8988T (cell line): ENCODE measurements around the gene RAPGEF3.

Experiments
- DNase-seq: peaks from one replicate; pipeline ENCODE4 v3.0.0; 2011

The RAPGEF3 gene

GRCh38 chr12:47741340-47741703 is 17.4 kb downstream of the RAPGEF3 start:
- no peak for DNase-seq

- DNase-seq = no peak
These were observed 17.9 kb downstream of the RAPGEF3 start for GRCh38 chr12:47740606-47741339.

- no peak for DNase-seq
These were observed 18.7 kb downstream of the RAPGEF3 start for GRCh38 chr12:47739979-47740378.

GRCh38 chr12:47739297-47739696 is 19.4 kb downstream of the RAPGEF3 start:
- no peak for DNase-seq

- DNase-seq = no peak
These were observed 20.6 kb downstream of the RAPGEF3 start for GRCh38 chr12:47737936-47738594.

DNA sequence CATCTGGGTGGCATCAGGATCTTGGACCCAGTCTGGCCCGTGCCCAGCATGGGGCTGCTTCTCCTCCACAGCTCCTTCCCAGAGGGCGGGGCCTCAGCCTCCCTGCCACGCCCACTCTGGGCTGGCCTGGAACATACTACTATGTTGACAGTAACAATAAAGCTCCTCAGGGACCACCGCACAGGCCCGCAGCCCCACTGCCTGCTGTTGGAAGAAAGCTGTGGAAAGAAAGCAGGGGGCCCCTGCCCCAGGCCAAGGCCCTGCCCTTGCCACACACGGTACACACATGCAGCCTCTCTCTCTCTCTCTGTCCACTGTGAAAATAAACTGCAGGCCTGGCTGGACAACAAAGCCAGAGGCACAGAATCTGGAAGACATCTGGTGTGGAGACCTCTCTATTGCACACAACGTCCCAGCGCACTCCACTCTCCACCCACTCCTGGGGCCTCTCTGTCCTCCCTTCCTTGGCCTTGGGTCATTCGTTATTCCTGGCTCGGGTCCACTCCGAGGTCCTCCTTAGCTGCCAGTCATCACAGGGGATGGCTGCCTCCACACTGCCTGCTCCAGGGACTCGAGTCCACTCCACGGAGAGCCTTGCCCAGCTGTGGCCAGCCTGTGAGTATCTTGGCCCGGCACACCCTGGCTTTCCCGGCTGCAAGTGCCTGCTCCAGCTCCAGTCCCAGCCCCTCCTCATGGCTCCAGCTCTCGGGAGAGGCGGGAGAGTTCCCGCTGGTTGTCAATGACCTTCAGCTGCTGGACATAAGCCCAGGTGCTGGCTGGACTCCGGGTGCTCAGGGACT is 21.6 kb downstream of the RAPGEF3 start:
- DNase-seq = no peak

- DNase-seq = no peak
These were observed 22.5 kb downstream of the RAPGEF3 start for GRCh38 chr12:47736216-47736615.

- DNase-seq = no peak
These were observed 23.0 kb downstream of the RAPGEF3 start for GRCh38 chr12:47735649-47736048.

DNA sequence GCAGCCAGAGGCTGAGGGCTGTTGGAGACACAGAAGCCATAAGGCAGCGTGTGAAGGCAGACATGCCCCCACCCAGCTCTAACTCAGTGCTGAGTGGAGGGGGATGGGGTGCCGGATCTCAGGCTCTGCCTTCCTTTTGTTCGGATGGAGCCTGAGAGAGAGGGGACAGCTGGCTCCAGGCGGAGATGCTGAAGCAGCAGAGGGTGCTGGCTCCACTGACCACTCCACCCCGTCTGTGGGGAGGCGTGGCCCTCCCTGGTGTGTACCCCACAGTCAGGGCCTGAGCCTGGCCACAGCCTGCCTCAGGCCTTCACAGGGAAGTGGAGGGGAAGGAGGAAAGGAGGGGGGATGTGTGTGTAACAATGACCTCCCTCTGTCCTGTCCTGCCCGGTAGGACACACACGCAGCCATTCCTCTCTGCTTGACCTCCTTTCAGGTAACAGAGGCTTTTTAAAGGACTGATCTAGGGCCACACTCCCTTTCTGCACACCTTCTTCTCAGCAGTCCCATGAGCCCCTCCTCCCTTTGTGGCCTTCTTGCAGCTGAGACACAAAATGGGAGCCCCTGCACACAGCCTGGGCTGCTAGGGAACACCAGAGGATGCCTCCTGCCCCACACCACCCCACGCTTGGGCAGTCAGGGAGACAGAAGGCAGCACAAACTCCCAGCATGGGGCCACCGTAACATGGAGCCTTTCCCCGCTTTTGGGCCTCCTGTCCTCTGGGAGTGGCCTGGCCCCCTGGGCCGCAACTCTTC is 23.8 kb downstream of the RAPGEF3 start:
- no peak for DNase-seq

GRCh38 chr12:47733142-47733541 is 25.5 kb downstream of the RAPGEF3 start:
- DNase-seq = no peak

DNA sequence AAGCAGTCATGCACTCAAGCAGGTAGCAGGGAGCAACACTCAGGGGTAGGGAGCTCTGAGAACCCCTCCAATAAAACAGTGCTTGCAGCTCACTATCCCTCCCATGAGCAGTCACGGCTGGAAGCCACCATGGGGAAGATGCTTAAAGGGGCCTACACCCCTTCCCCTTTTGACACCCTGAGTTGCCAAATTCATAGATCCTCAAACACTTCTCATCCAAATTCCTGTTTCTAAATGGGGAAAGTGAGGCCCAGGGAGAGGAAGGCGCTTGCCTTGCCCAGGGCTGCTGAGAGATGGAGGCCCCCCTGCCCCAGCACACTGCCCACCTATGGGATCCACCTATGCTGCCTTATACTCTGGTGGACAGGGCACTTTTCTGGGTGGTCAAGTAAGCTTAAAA is 26.2 kb downstream of the RAPGEF3 start:
- no peak for DNase-seq

GRCh38 chr12:47731723-47732122 is 27.0 kb downstream of the RAPGEF3 start:
- no peak for DNase-seq

DNA sequence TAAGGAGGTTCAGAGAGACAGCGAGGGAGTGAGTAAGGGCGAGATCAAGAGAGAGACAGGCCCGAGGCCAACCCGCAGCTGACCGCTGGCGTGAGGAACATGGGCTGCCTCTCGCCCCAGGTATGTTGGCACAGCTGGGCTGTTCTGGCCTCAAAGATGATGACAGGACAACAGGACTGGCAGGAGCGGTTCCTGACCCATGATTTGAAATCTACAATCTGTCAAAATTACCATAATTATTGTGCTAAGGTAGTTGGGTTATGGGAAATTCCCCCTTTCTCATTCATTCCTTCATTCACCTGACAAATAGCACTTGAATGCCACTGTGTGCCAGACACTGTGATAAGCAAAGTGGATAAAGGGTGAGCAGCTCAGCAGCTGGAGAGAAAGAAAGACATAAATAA is 28.3 kb downstream of the RAPGEF3 start:
- DNase-seq = no peak

GRCh38 chr12:47729233-47729632 is 29.4 kb downstream of the RAPGEF3 start:
- no peak for DNase-seq

DNA sequence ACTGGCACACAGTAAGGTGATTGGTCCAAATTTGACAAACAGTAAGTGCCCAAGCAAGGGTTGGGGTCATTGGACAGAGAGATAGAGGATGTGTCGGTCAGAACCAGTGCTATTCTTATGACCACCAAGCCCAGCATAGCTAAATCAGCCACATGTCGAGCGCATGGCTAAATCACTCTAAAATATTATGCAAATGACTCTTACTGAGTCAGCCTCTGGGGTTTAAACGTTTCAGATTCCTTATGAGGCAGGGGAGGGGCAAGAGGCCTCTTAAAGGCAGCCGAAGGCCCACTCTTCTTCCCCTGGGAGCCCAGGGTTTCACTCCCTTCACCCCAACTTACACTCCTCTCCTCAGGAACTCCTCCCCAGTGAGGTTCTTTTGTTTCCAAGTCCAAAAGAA is 32.8 kb downstream of the RAPGEF3 start:
- DNase-seq = no peak

DNA sequence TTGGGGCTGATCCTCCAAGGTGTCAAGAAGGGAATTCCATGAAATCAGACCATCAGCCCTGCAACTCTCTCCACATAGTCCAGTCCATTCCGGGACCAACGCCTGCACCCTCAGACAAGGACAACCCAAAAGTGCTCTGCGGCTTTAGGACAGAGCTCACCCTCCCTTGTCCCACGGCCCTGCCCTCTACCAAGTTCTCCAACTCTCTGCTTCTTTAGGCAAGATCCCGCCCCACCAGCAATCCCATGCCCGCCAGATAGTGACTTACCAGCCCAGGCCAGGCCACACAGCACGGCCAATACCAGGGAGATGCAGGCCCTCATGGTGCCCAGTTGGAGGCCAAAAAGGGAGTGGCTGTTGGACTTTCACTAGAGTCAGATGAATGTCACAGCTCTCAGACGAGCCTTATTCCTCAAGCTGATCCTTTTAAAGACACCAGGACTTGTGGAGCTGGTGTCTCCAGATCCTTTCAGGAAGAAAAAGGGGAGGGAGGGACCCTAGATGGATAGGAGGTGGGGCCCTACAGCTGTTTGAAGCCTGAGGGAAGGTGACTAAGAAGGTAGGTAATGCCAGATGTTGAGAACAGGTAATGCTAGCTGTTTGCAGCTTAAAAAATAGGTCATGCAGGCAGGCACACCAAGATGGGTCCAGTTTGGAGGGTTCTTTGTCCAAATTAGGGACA is 33.4 kb downstream of the RAPGEF3 start, which contains the start of gene ENDOU:
Gene ENDOU (minus strand): TSS at position 400 of the 682 bp plus-strand sequence. CDS start 77 bp downstream, at position 323.
- DNase-seq = no peak

GRCh38 chr12:47722941-47723631 is 35.6 kb downstream of the RAPGEF3 start:
- no peak for DNase-seq

DNA sequence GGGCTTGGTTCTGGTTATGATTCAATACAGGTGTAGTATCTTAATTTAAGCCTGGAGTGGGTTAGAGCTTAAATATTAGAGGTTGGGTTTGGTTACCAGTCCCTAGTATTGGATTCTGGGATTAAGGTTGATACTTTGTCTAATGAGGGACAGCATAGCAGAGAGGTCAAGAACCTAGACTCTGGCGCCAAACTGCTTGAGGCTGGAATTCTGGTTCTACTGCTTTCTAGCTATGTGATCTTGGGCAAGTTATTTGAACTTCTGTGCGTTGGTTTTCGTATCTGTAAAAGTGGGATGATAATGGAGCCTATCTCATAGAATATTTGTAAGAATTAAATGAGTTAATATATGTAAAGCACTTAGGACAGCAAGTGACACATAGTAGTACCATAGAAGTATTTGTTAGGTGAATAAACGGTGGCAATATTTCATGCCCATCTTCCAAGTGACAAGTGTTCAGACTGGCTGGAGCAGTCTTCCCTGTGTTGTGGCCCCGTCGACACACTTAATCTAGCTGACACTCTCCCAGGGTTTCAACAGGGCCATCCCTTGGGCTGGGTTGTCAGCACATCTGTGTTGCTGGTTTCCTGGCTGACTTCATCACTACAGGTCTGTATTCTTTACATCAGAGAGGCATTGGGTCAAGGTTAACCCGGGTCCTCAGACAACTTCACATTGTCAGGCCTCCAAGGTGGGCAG is 36.4 kb downstream of the RAPGEF3 start:
- DNase-seq = no peak

DNA sequence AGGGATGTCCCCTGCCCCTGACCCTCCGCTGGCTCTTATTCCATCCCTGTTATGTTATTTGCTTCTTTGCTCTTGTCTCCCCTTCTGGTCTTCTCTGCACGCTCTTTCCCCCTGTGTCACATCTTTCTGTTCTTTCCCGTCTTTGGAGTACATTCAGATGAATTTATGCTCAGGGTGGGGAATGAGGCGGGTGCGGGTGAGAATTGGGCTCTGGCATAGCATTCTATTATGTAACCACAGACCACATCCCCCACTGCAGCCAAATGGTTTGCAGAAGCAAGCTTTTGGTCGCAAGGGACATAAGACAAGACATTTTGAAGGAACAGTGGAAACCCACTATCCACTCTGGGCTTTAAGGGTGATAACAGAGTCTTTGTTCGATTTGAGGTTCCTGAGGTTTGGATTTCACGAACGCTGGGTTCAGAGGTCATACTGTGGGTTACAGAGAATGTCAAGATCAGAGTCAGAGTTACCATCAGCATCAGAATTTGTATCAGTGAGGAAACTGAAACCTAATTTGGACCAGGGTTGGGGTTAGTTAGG is 37.2 kb downstream of the RAPGEF3 start:
- DNase-seq = no peak

DNA sequence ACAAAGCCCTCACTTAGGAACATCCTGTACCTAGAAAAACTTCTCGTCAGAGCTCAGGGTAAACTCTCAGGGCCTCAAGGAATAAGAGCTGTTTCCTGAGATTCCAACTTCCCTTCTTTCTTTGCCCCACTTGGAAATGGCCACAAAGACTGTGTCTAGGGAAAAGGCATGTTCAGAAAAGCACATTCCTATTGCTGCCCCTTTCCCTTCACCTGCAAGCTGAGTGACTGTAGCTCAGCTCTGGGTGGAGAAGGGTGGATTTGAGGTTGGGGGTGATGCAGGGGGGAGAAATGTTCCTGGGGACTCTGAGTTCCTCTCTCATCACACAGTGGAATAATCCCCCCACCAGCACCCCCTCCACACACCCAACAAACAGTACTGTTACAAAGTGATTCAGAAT is 40.1 kb downstream of the RAPGEF3 start:
- DNase-seq = no peak
